WI38 (cell line): ENCODE measurements around the gene ZMYM4.

ENCODE experiments used
- H3K4me3 ChIP-seq: 2 replicates; pipeline ENCODE4 v1.5.1; 2011; ENCODE audit warnings: low read depth, mild to moderate bottlenecking, control low read depth, low read length
- CTCF ChIP-seq: IDR thresholded peaks from 2 replicates; pipeline ENCODE4 v1.5.1; 2012; ENCODE audit warnings: low read depth, mild to moderate bottlenecking, control low read depth, low read length

The ZMYM4 gene

GRCh38 chr1:35278886-35279554 lies 10.5 kb downstream of the ZMYM4 start:
- H3K4me3 ChIP-seq = no peak overlapping the region
- no peak for TF ChIP-seq CTCF

GRCh38 chr1:35279555-35279904 lies 11.0 kb downstream of the ZMYM4 start:
- H3K4me3 ChIP-seq = no peak overlapping the region
- TF ChIP-seq CTCF = no peak

- no peak overlapping the region for H3K4me3 ChIP-seq
- TF ChIP-seq CTCF = no peak
Observed at GRCh38 chr1:35280006-35280405, 11.5 kb downstream of the ZMYM4 start.

- no peak for TF ChIP-seq CTCF
Observed at GRCh38 chr1:35281565-35281964, 13.1 kb downstream of the ZMYM4 start.

GRCh38 chr1:35282172-35282571 lies 13.7 kb downstream of the ZMYM4 start:
- no peak for TF ChIP-seq CTCF

More at GRCh38 chr1:35281565-35281964, 13.1 kb downstream of the ZMYM4 start:
- H3K4me3 ChIP-seq = no peak overlapping the region

GRCh38 chr1:35284852-35285251 lies 16.3 kb downstream of the ZMYM4 start:
- H3K4me3 ChIP-seq = no peak overlapping the region
- no peak for TF ChIP-seq CTCF

More at GRCh38 chr1:35282172-35282571, 13.7 kb downstream of the ZMYM4 start:
- H3K4me3 ChIP-seq = no peak overlapping the region

GRCh38 chr1:35285771-35286606 lies 17.5 kb downstream of the ZMYM4 start:
- no peak for TF ChIP-seq CTCF
- no peak overlapping the region for H3K4me3 ChIP-seq
